Medulla oblongata (tissue), 1 donor: ENCODE data around the gene CMTM1.
"Not testable (repeated sequence)": the region's sequence is repeated elsewhere in the genome, so short reads cannot be mapped to it uniquely, and the experiment has no call there.

ENCODE experiments used
- DNase-seq: peaks from one replicate; pipeline ENCODE4 v3.0.0-alpha.2; 2015; ENCODE audit errors: extremely low spot score

Gene CMTM1

GRCh38 chr16:66591018-66591417 lies 24.8 kb downstream of the CMTM1 start:
- no peak for DNase-seq

- no peak for DNase-seq
Observed at GRCh38 chr16:66592241-66592640, 26.0 kb downstream of the CMTM1 start.

- no peak for DNase-seq
Observed at GRCh38 chr16:66592814-66593213, 26.6 kb downstream of the CMTM1 start.

- peak; percentile 33 for DNase-seq
Observed at GRCh38 chr16:66594739-66595138, 28.5 kb downstream of the CMTM1 start.

DNA sequence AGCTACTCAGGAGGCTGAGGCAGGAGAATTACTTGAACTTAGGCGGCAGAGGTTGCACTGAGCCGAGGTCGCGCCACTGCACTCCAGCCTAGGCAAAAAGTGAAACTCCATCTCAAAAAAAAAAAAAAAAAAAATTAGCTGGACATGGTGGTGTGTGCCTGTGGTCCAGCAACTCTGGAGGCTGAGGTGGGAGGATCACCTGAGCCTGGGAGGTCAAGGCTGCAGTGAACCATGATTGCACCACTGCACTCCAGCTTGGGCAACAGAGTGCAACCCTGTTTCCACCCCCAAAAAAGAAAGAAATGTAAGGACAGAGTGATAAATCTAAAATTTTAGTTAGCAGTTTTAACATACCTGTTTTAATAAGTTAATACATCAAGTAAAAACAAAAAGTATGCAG lies 30.3 kb downstream of the CMTM1 start:
- DNase-seq, result not testable (repeated sequence)

DNA sequence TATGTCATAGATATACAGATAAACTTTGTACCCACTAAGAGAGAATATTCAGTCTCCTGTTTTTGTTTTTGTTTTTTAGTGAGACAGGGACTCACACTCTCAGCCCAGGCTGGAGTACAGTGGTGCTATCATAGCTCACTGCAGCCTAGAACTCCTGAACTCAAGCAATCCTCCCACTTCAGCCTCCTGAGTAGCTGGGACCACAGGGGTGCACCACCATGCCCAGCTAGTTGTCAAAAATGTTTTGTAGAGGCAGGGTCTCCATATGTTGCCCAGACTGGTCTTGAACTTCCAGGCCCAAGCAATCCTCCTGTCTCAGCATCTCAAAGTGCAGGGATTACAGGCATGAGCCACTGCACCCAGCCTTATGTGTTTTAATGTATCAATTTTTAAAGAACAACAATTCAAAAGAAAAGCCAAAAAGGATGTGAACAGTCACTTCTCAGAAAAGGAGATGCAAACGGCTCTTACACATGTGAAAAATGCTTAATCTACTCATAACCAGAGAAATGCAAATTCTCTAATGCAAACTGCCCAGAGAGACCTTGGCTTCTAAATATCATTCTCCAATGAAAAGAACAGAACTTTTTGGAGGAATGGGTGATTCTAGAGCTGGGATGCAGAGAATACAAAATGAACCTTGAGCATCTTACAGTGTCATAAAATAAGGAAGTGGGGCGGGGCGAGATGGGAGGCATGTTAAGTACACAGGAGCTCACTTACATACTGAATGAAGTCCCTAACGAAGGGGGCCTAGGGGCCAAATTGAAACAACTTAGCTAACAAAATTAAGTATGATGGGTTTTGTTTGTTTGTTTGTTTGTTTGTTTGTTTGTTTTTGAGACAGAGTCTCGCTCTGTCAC lies 31.0 kb downstream of the CMTM1 start:
- DNase-seq, result no peak

DNA sequence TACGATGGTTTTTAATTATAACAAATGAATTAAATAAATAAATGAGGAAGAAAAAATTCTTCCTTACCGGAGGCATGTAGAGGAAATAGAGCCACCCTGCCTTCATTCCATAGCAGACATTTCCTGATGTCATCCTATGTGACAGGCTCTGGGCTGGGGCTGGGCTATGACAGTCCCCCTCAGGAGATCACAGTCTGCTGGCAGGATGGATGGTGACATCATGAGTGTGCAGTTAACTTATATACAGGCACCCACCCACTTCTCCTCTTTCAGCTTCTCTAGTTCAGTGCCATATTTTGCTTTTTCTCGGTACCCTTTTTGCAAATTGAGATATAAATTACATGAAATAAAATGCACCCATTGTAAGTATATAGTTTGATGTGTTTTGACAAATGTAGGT lies 31.9 kb downstream of the CMTM1 start:
- no peak for DNase-seq

GRCh38 chr16:66599726-66600125 lies 33.5 kb downstream of the CMTM1 start:
- no peak for DNase-seq

- no peak for DNase-seq
Observed at GRCh38 chr16:66600477-66600876, 34.2 kb downstream of the CMTM1 start.

GRCh38 chr16:66601471-66601870 lies 35.2 kb downstream of the CMTM1 start:
- DNase-seq, result no peak

DNA sequence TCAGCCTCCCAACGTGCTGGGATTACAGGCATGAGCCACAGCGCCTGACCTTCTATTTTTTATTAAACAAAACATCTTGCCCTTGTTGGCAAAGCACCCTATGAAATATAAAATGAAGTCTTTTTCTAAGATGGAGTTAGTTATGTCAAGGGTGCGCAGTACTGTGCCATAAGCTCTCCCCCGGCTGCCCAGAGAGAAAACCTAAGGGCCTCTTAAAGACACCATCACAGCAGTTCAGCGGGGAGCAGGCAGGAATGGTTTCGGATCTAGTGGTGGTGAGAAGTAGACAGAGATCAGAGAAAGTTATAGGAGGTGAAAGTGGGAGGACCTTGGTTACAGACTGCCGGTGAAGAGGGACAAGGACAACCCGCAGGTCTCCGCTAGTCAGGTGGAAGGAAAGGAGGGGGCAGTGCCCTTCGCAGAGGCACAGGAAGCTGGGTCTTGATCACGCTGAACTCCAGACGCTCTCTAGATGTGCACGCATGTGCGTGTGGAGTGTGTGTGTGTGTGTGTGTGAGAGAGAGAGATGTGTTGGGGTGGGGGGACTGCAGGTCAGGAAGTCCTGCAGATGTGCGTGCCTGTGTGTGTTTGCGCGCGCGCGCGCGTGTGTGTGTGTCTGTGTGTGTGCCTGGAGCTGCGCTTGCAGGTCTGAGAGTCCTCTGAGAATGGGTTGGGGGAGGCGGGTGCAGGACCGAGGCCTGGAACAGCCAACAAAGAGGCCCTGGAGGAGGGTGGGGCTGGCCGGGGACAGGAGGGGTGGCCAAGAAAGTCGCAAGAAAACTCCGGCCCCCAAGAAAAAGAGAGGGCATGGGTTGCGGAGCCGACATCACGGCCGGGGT lies 37.5 kb downstream of the CMTM1 start:
- DNase-seq, result peak; percentile 50

DNA sequence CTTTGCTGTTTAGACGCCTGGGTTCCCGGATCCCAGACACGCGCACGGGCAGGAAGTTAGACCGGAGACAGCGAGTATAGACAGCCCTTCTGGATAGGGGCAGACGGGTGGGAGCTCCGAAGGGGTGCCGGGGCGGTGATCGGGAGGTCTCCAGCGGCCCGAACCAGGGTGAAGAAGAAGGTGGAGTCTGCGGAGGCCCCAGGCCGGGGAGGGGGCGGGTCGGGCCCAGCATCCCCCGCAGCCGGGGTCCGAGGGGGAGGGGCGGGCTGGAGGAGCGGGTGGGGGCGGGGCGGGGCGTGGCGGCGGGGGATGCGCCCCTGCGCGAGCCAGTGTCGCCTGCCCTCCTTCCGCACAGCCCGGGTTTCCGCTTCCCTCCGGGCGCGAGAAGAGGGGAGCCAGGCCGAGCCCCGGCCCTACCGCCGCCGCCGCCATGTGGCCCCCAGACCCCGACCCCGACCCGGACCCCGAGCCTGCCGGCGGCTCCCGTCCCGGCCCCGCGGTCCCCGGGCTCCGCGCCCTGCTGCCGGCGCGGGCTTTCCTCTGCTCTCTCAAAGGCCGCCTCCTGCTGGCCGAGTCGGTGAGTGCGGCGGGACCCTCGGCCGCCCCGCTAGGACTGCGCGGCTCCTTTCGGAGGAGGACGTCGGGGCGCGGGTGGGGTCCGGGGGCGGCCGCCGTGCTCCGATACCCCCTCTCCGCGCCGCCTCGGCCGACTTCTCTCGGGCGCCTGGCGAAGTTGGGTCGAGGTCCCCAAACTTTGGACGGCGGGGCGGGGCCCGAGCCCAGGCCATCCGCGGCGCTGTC lies 38.3 kb downstream of the CMTM1 start, which contains the start of gene CMTM3:
Gene CMTM3, plus strand, starts transcription at position 329 of the 801 bp plus-strand sequence. Its CDS starts 102 bp downstream, at position 431.
- peak; percentile 38 for DNase-seq

GRCh38 chr16:66605177-66605978 lies 39.1 kb downstream of the CMTM1 start:
- no peak for DNase-seq

- peak; percentile 56 for DNase-seq
Observed at GRCh38 chr16:66605979-66606751, 39.9 kb downstream of the CMTM1 start.

DNA sequence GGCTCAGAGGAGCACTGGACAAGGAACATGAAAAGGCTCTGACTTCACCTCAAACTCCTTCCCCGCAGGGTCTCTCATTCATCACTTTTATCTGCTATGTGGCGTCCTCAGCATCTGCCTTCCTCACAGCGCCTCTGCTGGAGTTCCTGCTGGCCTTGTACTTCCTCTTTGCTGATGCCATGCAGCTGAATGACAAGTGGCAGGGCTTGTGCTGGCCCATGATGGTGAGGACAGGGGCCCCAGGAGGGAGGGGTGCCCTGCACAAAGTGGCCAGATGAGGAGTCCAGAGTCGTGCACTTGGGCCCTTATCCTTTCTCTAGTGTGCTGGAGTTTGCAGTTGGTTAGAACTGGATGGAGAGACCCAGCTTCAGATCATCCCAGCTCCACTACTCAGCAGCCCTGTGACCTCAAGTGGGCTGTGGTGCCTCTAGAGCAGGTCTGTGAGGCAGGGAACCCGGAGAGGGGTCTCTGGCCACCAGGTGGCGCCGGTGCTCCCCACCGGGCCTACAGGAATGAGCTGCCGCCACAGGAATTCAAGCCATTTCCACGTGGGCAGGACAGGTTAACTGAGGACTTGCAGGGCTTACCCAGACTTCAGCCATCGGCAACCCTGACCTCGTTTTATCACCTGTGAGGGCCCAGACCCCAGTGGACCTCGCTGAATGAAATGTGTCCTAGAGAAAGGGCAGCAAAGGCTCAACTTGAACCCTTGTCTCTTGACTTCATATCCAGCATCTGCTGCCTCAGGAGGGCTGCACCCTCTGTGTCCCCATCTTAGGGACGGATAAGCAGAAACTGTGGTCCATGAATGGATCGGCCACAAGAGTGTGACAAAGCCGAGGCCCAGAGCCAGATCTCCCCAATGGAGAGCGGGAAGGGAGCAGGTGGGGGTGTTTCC lies 42.3 kb downstream of the CMTM1 start:
- DNase-seq, result peak; percentile 82

DNA sequence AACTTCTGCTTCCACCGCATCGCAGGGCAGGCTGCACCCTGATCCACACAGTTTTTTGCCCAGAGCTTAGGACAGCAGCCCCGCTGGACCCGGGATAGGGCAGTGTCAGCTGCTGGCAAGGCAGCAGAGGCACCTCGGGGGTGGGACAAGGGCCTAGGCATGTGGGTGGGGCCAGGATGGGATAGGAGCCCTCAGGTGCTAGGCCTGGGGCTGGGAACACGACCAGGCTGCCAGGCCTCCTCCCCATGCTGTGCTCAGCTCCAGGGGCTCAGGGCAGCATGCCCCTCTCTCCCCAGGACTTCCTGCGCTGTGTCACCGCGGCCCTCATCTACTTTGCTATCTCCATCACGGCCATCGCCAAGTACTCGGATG lies 42.9 kb downstream of the CMTM1 start:
- DNase-seq, result no peak

DNA sequence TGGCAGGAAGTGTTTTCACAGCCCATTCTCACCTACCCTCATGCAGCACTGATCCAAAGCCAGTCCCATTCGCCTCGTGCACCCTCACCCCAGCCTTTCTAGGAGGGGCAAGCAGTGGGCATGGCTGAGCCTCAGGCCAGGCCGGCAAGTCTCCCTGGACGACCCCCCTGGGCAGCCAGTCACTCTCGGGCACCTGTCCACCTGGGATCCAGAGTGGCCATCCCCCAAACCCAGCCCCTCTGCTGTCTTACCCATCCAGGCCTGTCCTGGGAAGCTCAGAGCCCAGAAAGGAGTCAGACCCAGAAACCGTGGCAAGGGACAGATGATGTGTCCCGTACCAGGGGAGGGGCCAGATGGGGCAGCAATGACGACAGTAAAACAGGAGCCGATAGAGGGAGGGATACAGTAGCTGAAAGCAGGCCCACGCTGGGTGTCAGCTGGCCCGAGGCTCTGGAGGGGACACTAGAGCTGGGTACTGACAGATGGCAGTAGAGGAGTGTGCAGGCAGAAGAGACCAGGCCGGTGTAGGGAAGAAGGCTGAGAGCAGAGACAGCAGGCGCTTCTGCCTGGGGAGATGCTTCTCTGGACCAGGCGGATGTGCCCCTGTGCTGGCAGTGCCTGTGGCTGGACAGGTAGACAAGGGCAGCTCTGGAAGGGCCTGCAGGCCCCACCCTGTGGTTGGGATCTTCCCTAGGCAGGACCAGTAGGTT lies 44.0 kb downstream of the CMTM1 start:
- DNase-seq, result no peak

GRCh38 chr16:66611911-66612310 lies 45.7 kb downstream of the CMTM1 start:
- DNase-seq, result not testable (repeated sequence)

DNA sequence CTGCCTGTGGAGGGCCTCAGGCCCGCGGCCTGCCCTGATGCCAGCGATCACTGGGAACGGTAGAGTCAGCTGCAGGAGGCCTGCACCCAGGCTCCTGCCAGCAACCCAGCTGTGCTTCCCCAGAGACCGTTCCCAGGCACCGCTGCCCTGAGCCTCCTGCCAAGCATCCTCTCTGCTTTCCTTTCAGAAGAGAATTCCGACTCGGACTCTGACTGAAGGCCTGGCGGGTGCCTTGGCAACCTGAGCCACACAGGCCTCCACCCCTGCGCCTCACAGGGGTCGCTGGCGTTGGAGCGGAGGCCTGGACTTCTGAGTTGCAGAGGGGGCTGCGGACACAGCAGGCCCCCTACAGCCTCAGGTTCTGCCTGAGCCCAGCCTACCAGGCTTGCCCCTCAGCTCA lies 46.2 kb downstream of the CMTM1 start:
- DNase-seq, result peak; percentile 68
